CD14-positive monocyte (primary cell): ENCODE data around the gene NR2C2AP. TPM values are rescaled to one million over a fixed set of nuclear protein-coding genes. Genes with fewer than 3 reads are reported as not detected.

Experiments
- DNase-seq, 3 donors: peaks; one replicate each; pipeline ENCODE4 v3.0.0-alpha.2; 2011 to 2022
- H2AFZ ChIP-seq: 2 replicates; pipeline ENCODE4 v1.6.0; 2012; ENCODE audit warnings: mild to moderate bottlenecking, low read depth, low read length, inconsistent platforms; ENCODE audit not compliant: insufficient read depth, poor library complexity, severe bottlenecking
- H3K27ac ChIP-seq, 2 donors: 1 replicate in 1 of 2; 2 replicates in 1 of 2; pipeline ENCODE4 v1.5.1; 2012 to 2013; ENCODE audit warnings: low read length in 2 of 2, control low read depth in 1 of 2, inconsistent platforms in 1 of 2, low read depth in 1 of 2, mild to moderate bottlenecking in 1 of 2
- H3K27me3 ChIP-seq, 2 donors: one replicate each; pipeline versions ENCODE4 v1.6.0 to v1.6.1; 2011 to 2013; ENCODE audit warnings: low read length in 2 of 2; ENCODE audit not compliant: control insufficient read depth in 2 of 2, insufficient read depth in 2 of 2
- H3K36me3 ChIP-seq, 2 donors: replicated peaks in 1 of 2; 1 replicate in 1 of 2; 2 replicates in 1 of 2; pipeline versions ENCODE4 v1.5.1 to v1.6.1; 2012 to 2013; ENCODE audit warnings: low read length in 2 of 2, control low read depth in 1 of 2, inconsistent platforms in 1 of 2, mild to moderate bottlenecking in 1 of 2; ENCODE audit not compliant: insufficient read depth in 2 of 2, control insufficient read depth in 1 of 2
- H3K4me1 ChIP-seq, 2 donors: 1 replicate in 1 of 2; 2 replicates in 1 of 2; pipeline versions ENCODE4 v1.5.1 to v1.6.1; 2012 to 2013; ENCODE audit warnings: low read length in 2 of 2, control low read depth in 1 of 2, inconsistent platforms in 1 of 2, mild to moderate bottlenecking in 1 of 2, moderate library complexity in 1 of 2; ENCODE audit not compliant: insufficient read depth in 2 of 2, control insufficient read depth in 1 of 2
- H3K4me2 ChIP-seq: replicated peaks from 2 replicates; pipeline ENCODE3; 2012; ENCODE audit warnings: low read length, moderate library complexity, mild to moderate bottlenecking; ENCODE audit not compliant: poor library complexity, severe bottlenecking; ENCODE audit errors: extremely low read depth
- H3K4me3 ChIP-seq, 3 experiments: fragments of 200-600 bp in 1 of 3; sonication (generic) in 1 of 3; replicated peaks in 1 of 3; 1 replicate in 2 of 3; 2 replicates in 1 of 3; pipeline ENCODE4 v1.5.1; 2011 to 2013; ENCODE audit warnings: low read length in 3 of 3, mild to moderate bottlenecking in 3 of 3, control low read depth in 2 of 3, low read depth in 2 of 3, inconsistent platforms in 1 of 3, moderate library complexity in 1 of 3
- H3K79me2 ChIP-seq: 2 replicates; pipeline ENCODE4 v1.6.0; 2012; ENCODE audit warnings: mild to moderate bottlenecking, control low read depth, inconsistent platforms, low read length, moderate library complexity; ENCODE audit not compliant: insufficient read depth
- H3K9ac ChIP-seq: 2 replicates; pipeline ENCODE4 v1.6.0; 2017; ENCODE audit warnings: low read length, mild to moderate bottlenecking; ENCODE audit not compliant: insufficient read depth, poor library complexity, severe bottlenecking
- H3K9me3 ChIP-seq, 2 donors: replicated peaks in 1 of 2; 1 replicate in 1 of 2; 2 replicates in 1 of 2; pipeline versions ENCODE4 v1.5.1 to v1.6.1; 2012 to 2013; ENCODE audit warnings: low read length in 2 of 2, control low read depth in 1 of 2; ENCODE audit not compliant: control insufficient read depth in 1 of 2, insufficient read depth in 1 of 2
- H4K20me1 ChIP-seq: 2 replicates; pipeline ENCODE4 v1.6.0; 2012; ENCODE audit warnings: mild to moderate bottlenecking, low read length, control low read depth, moderate library complexity; ENCODE audit not compliant: insufficient read depth
- H3K27ac Mint-ChIP-seq, 7 donors: one replicate each; pipeline ENCODE4 v1.8.0; 2020; ENCODE audit warnings: mild to moderate bottlenecking in 7 of 7, mixed read lengths in 7 of 7, moderate library complexity in 6 of 7, inconsistent platforms in 2 of 7
- H3K27me3 Mint-ChIP-seq, 3 donors: one replicate each; pipeline ENCODE4 v1.8.0; 2021 to 2022; ENCODE audit warnings: low read depth in 3 of 3, mild to moderate bottlenecking in 3 of 3, mixed read lengths in 3 of 3, moderate library complexity in 3 of 3, inconsistent platforms in 1 of 3
- H3K36me3 Mint-ChIP-seq, 2 donors: one replicate each; pipeline ENCODE4 v1.8.0; 2020; ENCODE audit warnings: mixed read lengths in 2 of 2, inconsistent platforms in 1 of 2, mild to moderate bottlenecking in 1 of 2
- H3K4me1 Mint-ChIP-seq: one replicate; pipeline ENCODE4 v1.8.0; 2020; ENCODE audit warnings: mild to moderate bottlenecking, mixed read lengths
- H3K4me3 Mint-ChIP-seq, 2 donors: one replicate each; pipeline ENCODE4 v1.8.0; 2020; ENCODE audit warnings: mild to moderate bottlenecking in 2 of 2, mixed read lengths in 2 of 2, moderate library complexity in 1 of 2
- H3K9me3 Mint-ChIP-seq, 7 donors: one replicate each; pipeline ENCODE4 v1.8.0; 2020 to 2022; ENCODE audit warnings: mixed read lengths in 7 of 7, mild to moderate bottlenecking in 6 of 7, moderate library complexity in 6 of 7, inconsistent platforms in 2 of 7
- WGBS: methylation state at CpG from one replicate; pipeline ENCODE4 v1.1.5; 2013; ENCODE audit warnings: missing lambda C conversion rate; ENCODE audit not compliant: insufficient coverage; 5-methylcytosine and 5-hydroxymethylcytosine counted together
- intact Hi-C, 2 donors: fragments of 100-400 bp; cut with micrococcal nuclease; formaldehyde crosslinking; loops; one replicate each; pipeline versions ENCODE4 v1.15.0 to v1.15.1; 2023
- polyA plus RNA-seq, 3 donors: library from polyadenylated mRNA; depleted of rRNA in 1 of 3; unstranded in 2 of 3; stranded (reverse) in 1 of 3; fragments of 300-500 nt in 2 of 3; fragments of >200 nt in 1 of 3; fragmentation: Illumina TruSeq in 2 of 3; gene quantifications; 1 replicate in 2 of 3; 2 replicates in 1 of 3; pipeline ENCODE4 v1.2.3, GENCODE V29; 2012 to 2021
- TF ChIP-seq, protein P1 (sequence below): fragments of 200-600 bp; IDR thresholded peaks from one replicate; pipeline ENCODE4 v1.8.0; 2022; ENCODE audit warnings: antibody characterized with exemption, mild to moderate bottlenecking

Gene NR2C2AP
- polyA plus RNA-seq, 3 donors = 6.4 to 7.8 (median 6.4) TPM

DNA sequence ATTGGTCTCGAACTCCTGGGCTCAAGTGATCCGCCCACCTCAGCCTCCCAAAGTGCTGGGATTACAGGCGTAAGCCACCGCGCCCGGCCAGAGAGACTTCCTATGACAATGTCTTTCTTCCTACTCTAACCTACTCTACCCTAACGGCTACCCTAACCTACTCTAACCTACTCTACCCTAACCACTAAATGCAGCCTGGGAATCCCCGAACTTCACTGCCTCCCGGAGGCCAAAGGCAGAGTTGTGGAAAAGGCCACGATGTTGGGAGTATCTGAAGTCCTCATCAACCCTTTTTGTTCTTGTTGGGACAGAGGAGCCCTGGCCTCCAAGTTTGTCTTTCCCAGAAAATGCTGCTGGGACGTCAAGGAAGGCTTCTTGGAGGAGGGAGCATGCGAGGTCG lies 967 bp upstream of the NR2C2AP start:
- H3K27ac ChIP-seq = no peak overlapping the region
- peaks cover 11 to 19% of the 10 kb centered on the region in 2 donors for H3K4me1 ChIP-seq
- peak overlapping the region; percentile 29 for H2AFZ ChIP-seq
- H3K9me3 ChIP-seq = peaks cover 0 to 6% of the 10 kb centered on the region in 2 donors
- no peaks in the 10 kb centered on the region for H4K20me1 ChIP-seq
- Mint-ChIP-seq H3K4me3 (peak overlapping the region; percentile 86 to 92), H3K4me1 (peaks cover 26% of the 10 kb centered on the region), H3K27ac (peak overlapping the region in 1 of 7 donors; percentile 20), H3K9me3 (peaks cover 0 to 15% (median 3%) of the 10 kb centered on the region in 7 donors), H3K36me3 (peaks cover 6 to 26% of the 10 kb centered on the region in 2 donors), H3K27me3 (peaks cover 4 to 19% (median 10%) of the 10 kb centered on the region in 3 donors)
- H3K4me2 ChIP-seq = no peak overlapping the region
- TF ChIP-seq, protein P1, sequence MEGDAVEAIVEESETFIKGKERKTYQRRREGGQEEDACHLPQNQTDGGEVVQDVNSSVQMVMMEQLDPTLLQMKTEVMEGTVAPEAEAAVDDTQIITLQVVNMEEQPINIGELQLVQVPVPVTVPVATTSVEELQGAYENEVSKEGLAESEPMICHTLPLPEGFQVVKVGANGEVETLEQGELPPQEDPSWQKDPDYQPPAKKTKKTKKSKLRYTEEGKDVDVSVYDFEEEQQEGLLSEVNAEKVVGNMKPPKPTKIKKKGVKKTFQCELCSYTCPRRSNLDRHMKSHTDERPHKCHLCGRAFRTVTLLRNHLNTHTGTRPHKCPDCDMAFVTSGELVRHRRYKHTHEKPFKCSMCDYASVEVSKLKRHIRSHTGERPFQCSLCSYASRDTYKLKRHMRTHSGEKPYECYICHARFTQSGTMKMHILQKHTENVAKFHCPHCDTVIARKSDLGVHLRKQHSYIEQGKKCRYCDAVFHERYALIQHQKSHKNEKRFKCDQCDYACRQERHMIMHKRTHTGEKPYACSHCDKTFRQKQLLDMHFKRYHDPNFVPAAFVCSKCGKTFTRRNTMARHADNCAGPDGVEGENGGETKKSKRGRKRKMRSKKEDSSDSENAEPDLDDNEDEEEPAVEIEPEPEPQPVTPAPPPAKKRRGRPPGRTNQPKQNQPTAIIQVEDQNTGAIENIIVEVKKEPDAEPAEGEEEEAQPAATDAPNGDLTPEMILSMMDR = no peak
- peaks cover 5 to 18% of the 10 kb centered on the region in 2 donors for H3K36me3 ChIP-seq
- intact Hi-C loops = no loop called here
- 76% methylated on average over 8 of the region's 13 CpGs for WGBS
- H3K79me2 ChIP-seq = peaks cover 15% of the 10 kb centered on the region
- H3K4me3 ChIP-seq = no peak overlapping the region
- DNase-seq = no peak
- H3K27me3 ChIP-seq = no peaks in the 10 kb centered on the region
- no peak overlapping the region for H3K9ac ChIP-seq

DNA sequence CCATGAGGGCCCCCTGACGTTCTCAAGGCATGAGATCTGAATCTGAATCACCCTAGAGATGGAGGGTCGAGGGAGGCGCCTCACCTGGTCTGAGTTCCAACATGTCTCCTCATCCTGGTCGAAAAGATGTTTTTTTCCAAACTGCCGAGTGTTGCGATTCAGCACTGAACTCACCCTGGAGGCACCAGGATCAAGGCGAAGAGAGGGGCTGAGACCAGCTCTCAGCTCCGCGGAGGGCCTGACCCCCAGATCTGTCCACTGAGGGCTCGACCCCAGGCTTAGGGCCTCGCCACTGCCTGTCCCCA lies 555 bp downstream of the NR2C2AP start:
- TF ChIP-seq, protein P1 = no peak
- Mint-ChIP-seq H3K27me3 (peaks cover 5 to 15% (median 8%) of the 10 kb centered on the region in 3 donors), H3K36me3 (peaks cover 19 to 41% of the 10 kb centered on the region in 2 donors), H3K4me1 (peaks cover 23% of the 10 kb centered on the region), H3K4me3 (peak overlapping the region; percentile 86 to 92), H3K9me3 (peaks cover 0 to 15% (median 3%) of the 10 kb centered on the region in 7 donors), H3K27ac (peak overlapping the region; percentile 35 to 97 (median 90))
- intact Hi-C loops = loop anchor here in 1 of 2 donors (1.0 kb wide), 1 partner anchor 10 kb away; the partner anchor contains the start of genes BORCS8 and RFXANK
- Histone ChIP-seq H3K36me3 (peaks cover 19 to 31% of the 10 kb centered on the region in 2 donors), H3K9me3 (peaks cover 0 to 6% of the 10 kb centered on the region in 2 donors), H3K27me3 (no peaks in the 10 kb centered on the region), H3K4me2 (peak overlapping the region; percentile 91), H4K20me1 (no peaks in the 10 kb centered on the region), H2AFZ (peak overlapping the region; percentile 86), H3K9ac (peak overlapping the region; percentile 78), H3K79me2 (peaks cover 15% of the 10 kb centered on the region), H3K4me3 (peak overlapping the region; percentile 54 to 94 (median 79)), H3K4me1 (peaks cover 11 to 19% of the 10 kb centered on the region in 2 donors), H3K27ac (peak overlapping the region; percentile 84 to 87)
- WGBS = 32% methylated on average over 10 of the region's 11 CpGs
- no peak for DNase-seq
